ENCODE measurements around the gene NAV3. TPM values are rescaled to one million over a fixed set of nuclear protein-coding genes. Genes with fewer than 3 reads are reported as not detected.

Gene NAV3
- total and polyA plus RNA-seq, 9 of the 15 experiments (the other 6 are each of a cell fraction or from before 2014, with no cell fraction given) = 0.04 TPM; not detected in 8

- H3K9me1 ChIP-seq (ENCODE audit: control insufficient read depth, insufficient read depth, low read length) = no peaks in the 10 kb centered on the region
- H3K27ac ChIP-seq (ENCODE audit: extremely low read depth, low read depth, low read length) = no peak overlapping the region
- no peaks in the 10 kb centered on the region for H3K4me1 ChIP-seq (replicated peaks in 1 of 2; ENCODE audit: control insufficient read depth in 2 of 2, insufficient read depth in 2 of 2, low read length in 2 of 2)
- BruUV-seq (replicated peaks) = no TSS peak
- no peaks in the 10 kb centered on the region for H3K27me3 ChIP-seq (ENCODE audit: control insufficient read depth in 2 of 2, insufficient read depth in 2 of 2, low read length in 2 of 2)
- no peak overlapping the region for H3K4me3 ChIP-seq
- no peaks in the 10 kb centered on the region for H3K36me3 ChIP-seq (ENCODE audit: control insufficient read depth, insufficient read depth, low read length)
- FAIRE-seq (no peak), DNase-seq (ENCODE audit: extremely low read depth in 1 of 4, low spot score in 3 of 4) (no peak), ATAC-seq (no peak)
- intact Hi-C loops (cut with micrococcal nuclease) (no loop called here), in situ Hi-C loops (cut with MboI) (no loop called here)
- H3K9me3 ChIP-seq (replicated peaks; ENCODE audit: control insufficient read depth, insufficient read depth, low read depth, low read length) = no peaks in the 10 kb centered on the region
- POLR2A ChIA-PET = no interaction called here
- no peaks in the 10 kb centered on the region for H4K20me1 ChIP-seq (replicated peaks; ENCODE audit: control insufficient read depth, insufficient read depth, low read length)
- CTCF ChIA-PET (ENCODE audit: low intra/inter-chr PET ratio) = no interaction called here
- H3K79me2 ChIP-seq (ENCODE audit: control insufficient read depth, insufficient read depth, low read length) = no peaks in the 10 kb centered on the region
- H2AFZ ChIP-seq (ENCODE audit: low read depth, low read length) = no peak overlapping the region
- H3K4me2 ChIP-seq (ENCODE audit: insufficient read depth, low read length) = no peak overlapping the region
- H3K9ac ChIP-seq (ENCODE audit: insufficient read depth in 1 of 2, low read depth in 2 of 2, low read length in 2 of 2) = no peak overlapping the region
- no peak for TF ChIP-seq TCF3 (CRISPR knock-in tag; IDR thresholded peaks at IDR 0.05)
- no peak for TF ChIP-seq EP300 (IDR thresholded peaks at IDR 0.05; ENCODE audit: low read length)
- no peak for TF ChIP-seq PHB (CRISPR knock-in tag; IDR thresholded peaks at IDR 0.05)
- TF ChIP-seq KDM4B (IDR thresholded peaks at IDR 0.05; ENCODE audit: borderline replicate concordance in 2 of 2, low read depth in 1 of 2) = no peak
- TF ChIP-seq, protein P1, sequence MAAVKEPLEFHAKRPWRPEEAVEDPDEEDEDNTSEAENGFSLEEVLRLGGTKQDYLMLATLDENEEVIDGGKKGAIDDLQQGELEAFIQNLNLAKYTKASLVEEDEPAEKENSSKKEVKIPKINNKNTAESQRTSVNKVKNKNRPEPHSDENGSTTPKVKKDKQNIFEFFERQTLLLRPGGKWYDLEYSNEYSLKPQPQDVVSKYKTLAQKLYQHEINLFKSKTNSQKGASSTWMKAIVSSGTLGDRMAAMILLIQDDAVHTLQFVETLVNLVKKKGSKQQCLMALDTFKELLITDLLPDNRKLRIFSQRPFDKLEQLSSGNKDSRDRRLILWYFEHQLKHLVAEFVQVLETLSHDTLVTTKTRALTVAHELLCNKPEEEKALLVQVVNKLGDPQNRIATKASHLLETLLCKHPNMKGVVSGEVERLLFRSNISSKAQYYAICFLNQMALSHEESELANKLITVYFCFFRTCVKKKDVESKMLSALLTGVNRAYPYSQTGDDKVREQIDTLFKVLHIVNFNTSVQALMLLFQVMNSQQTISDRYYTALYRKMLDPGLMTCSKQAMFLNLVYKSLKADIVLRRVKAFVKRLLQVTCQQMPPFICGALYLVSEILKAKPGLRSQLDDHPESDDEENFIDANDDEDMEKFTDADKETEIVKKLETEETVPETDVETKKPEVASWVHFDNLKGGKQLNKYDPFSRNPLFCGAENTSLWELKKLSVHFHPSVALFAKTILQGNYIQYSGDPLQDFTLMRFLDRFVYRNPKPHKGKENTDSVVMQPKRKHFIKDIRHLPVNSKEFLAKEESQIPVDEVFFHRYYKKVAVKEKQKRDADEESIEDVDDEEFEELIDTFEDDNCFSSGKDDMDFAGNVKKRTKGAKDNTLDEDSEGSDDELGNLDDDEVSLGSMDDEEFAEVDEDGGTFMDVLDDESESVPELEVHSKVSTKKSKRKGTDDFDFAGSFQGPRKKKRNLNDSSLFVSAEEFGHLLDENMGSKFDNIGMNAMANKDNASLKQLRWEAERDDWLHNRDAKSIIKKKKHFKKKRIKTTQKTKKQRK (IDR thresholded peaks at IDR 0.05; ENCODE audit: borderline replicate concordance, low read depth, low read length) = no peak
- TF ChIP-seq HDAC1 (IDR thresholded peaks at IDR 0.05) = no peak
- TF ChIP-seq PREB (CRISPR knock-in tag; IDR thresholded peaks at IDR 0.05) = no peak
- TF ChIP-seq, protein P2, sequence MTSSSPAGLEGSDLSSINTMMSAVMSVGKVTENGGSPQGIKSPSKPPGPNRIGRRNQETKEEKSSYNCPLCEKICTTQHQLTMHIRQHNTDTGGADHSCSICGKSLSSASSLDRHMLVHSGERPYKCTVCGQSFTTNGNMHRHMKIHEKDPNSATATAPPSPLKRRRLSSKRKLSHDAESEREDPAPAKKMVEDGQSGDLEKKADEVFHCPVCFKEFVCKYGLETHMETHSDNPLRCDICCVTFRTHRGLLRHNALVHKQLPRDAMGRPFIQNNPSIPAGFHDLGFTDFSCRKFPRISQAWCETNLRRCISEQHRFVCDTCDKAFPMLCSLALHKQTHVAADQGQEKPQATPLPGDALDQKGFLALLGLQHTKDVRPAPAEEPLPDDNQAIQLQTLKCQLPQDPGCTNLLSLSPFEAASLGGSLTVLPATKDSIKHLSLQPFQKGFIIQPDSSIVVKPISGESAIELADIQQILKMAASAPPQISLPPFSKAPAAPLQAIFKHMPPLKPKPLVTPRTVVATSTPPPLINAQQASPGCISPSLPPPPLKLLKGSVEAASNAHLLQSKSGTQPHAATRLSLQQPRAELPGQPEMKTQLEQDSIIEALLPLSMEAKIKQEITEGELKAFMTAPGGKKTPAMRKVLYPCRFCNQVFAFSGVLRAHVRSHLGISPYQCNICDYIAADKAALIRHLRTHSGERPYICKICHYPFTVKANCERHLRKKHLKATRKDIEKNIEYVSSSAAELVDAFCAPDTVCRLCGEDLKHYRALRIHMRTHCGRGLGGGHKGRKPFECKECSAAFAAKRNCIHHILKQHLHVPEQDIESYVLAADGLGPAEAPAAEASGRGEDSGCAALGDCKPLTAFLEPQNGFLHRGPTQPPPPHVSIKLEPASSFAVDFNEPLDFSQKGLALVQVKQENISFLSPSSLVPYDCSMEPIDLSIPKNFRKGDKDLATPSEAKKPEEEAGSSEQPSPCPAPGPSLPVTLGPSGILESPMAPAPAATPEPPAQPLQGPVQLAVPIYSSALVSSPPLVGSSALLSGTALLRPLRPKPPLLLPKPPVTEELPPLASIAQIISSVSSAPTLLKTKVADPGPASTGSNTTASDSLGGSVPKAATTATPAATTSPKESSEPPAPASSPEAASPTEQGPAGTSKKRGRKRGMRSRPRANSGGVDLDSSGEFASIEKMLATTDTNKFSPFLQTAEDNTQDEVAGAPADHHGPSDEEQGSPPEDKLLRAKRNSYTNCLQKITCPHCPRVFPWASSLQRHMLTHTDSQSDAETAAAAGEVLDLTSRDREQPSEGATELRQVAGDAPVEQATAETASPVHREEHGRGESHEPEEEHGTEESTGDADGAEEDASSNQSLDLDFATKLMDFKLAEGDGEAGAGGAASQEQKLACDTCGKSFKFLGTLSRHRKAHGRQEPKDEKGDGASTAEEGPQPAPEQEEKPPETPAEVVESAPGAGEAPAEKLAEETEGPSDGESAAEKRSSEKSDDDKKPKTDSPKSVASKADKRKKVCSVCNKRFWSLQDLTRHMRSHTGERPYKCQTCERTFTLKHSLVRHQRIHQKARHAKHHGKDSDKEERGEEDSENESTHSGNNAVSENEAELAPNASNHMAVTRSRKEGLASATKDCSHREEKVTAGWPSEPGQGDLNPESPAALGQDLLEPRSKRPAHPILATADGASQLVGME (CRISPR knock-in tag; IDR thresholded peaks at IDR 0.05) = no peak
- no peak for TF ChIP-seq SMARCA5 (IDR thresholded peaks at IDR 0.05)
- TF ChIP-seq, protein P3, sequence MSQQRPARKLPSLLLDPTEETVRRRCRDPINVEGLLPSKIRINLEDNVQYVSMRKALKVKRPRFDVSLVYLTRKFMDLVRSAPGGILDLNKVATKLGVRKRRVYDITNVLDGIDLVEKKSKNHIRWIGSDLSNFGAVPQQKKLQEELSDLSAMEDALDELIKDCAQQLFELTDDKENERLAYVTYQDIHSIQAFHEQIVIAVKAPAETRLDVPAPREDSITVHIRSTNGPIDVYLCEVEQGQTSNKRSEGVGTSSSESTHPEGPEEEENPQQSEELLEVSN (IDR thresholded peaks at IDR 0.05; ENCODE audit: borderline replicate concordance in 1 of 2, extremely low read depth in 1 of 2, insufficient read depth in 1 of 2, insufficient read length in 1 of 2, low read depth in 1 of 2, low read length in 1 of 2, poor library complexity in 1 of 2, severe bottlenecking in 1 of 2) = no peak
- no peak for TF ChIP-seq LARP7 (IDR thresholded peaks at IDR 0.05)
- no peak for TF ChIP-seq SRSF9 (IDR thresholded peaks at IDR 0.05; ENCODE audit: borderline replicate concordance, low read depth, low read length)
Measured at GRCh38 chr12:77949943-77950342, 119.2 kb downstream of the NAV3 start.
